Skeletal muscle tissue (tissue), 4 donors: ENCODE data around the gene UBL3. TPM values are rescaled to one million over a fixed set of nuclear protein-coding genes. Genes with fewer than 3 reads are reported as not detected.

Experiments
- H3K27ac ChIP-seq: one replicate; pipeline ENCODE4 v1.7.0; 2013; ENCODE audit warnings: mild to moderate bottlenecking, low read depth, low read length, inconsistent platforms
- H3K27me3 ChIP-seq, 3 donors: one replicate each; pipeline ENCODE4 v1.7.0; 2013; ENCODE audit warnings: low read length in 3 of 3; ENCODE audit not compliant: control insufficient read depth in 3 of 3, insufficient read depth in 3 of 3
- H3K36me3 ChIP-seq, 3 donors: one replicate each; pipeline ENCODE4 v1.7.0; 2013; ENCODE audit warnings: low read length in 3 of 3; ENCODE audit not compliant: control insufficient read depth in 3 of 3, insufficient read depth in 3 of 3
- H3K4me1 ChIP-seq, 3 donors: one replicate each; pipeline ENCODE4 v1.7.0; 2013; ENCODE audit warnings: low read length in 3 of 3, mild to moderate bottlenecking in 3 of 3; ENCODE audit not compliant: control insufficient read depth in 3 of 3, insufficient read depth in 3 of 3
- H3K4me3 ChIP-seq, 3 donors: one replicate each; pipeline ENCODE4 v1.7.0; 2013; ENCODE audit warnings: low read length in 3 of 3
- H3K9ac ChIP-seq, 3 donors: one replicate each; pipeline ENCODE4 v1.7.0; 2013; ENCODE audit warnings: low read length in 3 of 3, mild to moderate bottlenecking in 3 of 3, moderate library complexity in 2 of 3, low read depth in 1 of 3
- H3K9me3 ChIP-seq, 3 donors: one replicate each; pipeline ENCODE4 v1.7.0; 2013; ENCODE audit warnings: low read length in 3 of 3; ENCODE audit not compliant: control insufficient read depth in 3 of 3
- total RNA-seq: library from RNA; depleted of rRNA; stranded (reverse); fragments of >200 nt; gene quantifications from one replicate; pipeline ENCODE4 v1.2.3, GENCODE V29; 2014
- donor health status: Osteomylitis.

UBL3 gene
- total RNA-seq, 1 donor from 2014 or later, result 14.6 TPM

GRCh38 chr13:29817604-29818378 lies 32.6 kb downstream of the UBL3 start:
- peaks cover 11 to 18% (median 12%) of the 10 kb centered on the region in 3 donors for H3K4me1 ChIP-seq
- no peaks in the 10 kb centered on the region for H3K36me3 ChIP-seq
- peak overlapping the region in 2 of 3 donors; percentile 10 to 16 for H3K9ac ChIP-seq
- no peak overlapping the region for H3K27ac ChIP-seq
- H3K4me3 ChIP-seq, result peak overlapping the region in 1 of 3 donors; percentile 12
- H3K9me3 ChIP-seq, result no peaks in the 10 kb centered on the region
- H3K27me3 ChIP-seq, result no peaks in the 10 kb centered on the region

DNA sequence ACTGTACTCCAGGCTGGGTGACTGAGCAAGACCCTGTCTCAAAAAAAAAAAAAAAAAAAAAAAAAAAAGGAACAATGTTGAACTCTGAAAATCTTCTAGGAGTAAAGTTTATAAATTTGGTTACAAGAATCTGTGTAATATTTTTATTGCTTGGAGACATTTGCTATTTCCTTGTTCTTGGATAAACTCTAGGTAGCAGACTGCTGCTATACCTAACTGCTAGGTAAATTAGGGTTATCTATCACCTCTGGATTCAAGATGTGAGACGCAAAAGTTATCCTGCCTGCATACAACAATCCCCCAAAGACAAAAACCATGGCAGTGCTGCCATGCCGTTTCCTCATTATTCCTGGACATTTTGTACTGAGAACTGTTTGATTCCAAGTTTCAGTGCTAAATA lies 33.7 kb downstream of the UBL3 start:
- Histone ChIP-seq H3K4me1 (peaks cover 11 to 18% (median 12%) of the 10 kb centered on the region in 3 donors), H3K36me3 (no peaks in the 10 kb centered on the region), H3K27me3 (no peaks in the 10 kb centered on the region), H3K9ac (no peak overlapping the region), H3K9me3 (no peaks in the 10 kb centered on the region), H3K4me3 (no peak overlapping the region), H3K27ac (no peak overlapping the region)

DNA sequence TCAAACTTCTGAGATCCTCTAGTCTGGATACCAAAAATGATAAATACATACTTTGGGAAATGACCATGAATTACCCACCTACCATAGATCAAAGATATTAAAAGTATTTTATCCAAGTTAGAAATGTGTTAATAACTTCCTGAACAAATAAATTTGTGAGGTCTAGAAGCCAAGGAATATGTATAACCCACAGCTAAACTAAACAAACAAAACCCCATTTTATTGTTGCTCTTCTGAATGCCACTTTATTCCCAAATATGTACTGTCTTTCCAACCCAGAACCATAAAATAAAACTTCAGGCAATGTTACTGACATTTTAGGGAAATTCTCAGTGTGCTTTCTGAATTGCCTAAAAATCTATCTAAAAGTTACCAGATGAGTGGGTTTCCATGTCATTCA lies 35.1 kb downstream of the UBL3 start:
- H3K9me3 ChIP-seq, result no peaks in the 10 kb centered on the region
- H3K4me1 ChIP-seq, result peaks cover 15 to 31% (median 16%) of the 10 kb centered on the region in 3 donors
- no peak overlapping the region for H3K27ac ChIP-seq
- no peak overlapping the region for H3K4me3 ChIP-seq
- no peaks in the 10 kb centered on the region for H3K36me3 ChIP-seq
- no peaks in the 10 kb centered on the region for H3K27me3 ChIP-seq
- H3K9ac ChIP-seq, result no peak overlapping the region

DNA sequence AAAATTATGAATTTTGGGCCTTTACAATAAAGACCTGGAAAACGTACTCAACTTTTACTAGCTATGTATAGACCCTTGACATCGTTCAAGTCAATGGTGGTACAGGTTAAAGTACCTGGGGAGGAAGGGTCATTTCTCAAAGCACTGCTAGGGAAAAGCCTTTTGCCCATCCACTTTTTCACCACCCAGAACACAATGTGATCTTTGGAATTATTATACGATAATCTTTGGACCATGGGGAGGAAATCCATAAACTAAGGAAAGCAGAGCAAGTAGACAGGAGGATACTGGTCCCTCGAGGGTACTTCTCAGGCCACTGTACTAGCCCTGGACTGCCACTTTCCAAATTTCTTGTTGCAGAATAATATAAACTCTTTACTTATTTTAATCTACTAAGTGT lies 39.5 kb downstream of the UBL3 start:
- Histone ChIP-seq H3K27ac (no peak overlapping the region), H3K4me3 (peak overlapping the region in 1 of 3 donors; percentile 16), H3K9ac (no peak overlapping the region), H3K4me1 (peaks cover 4 to 18% (median 5%) of the 10 kb centered on the region in 3 donors), H3K27me3 (no peaks in the 10 kb centered on the region), H3K36me3 (no peaks in the 10 kb centered on the region), H3K9me3 (no peaks in the 10 kb centered on the region)

- H3K27ac ChIP-seq, result no peak overlapping the region
- H3K27me3 ChIP-seq, result no peaks in the 10 kb centered on the region
- peaks cover 4 to 18% (median 5%) of the 10 kb centered on the region in 3 donors for H3K4me1 ChIP-seq
- H3K9me3 ChIP-seq, result no peaks in the 10 kb centered on the region
- H3K4me3 ChIP-seq, result no peak overlapping the region
- H3K36me3 ChIP-seq, result no peaks in the 10 kb centered on the region
- H3K9ac ChIP-seq, result peak overlapping the region in 1 of 3 donors; percentile 40
These were observed 40.2 kb downstream of the UBL3 start for GRCh38 chr13:29810145-29810742.

- Histone ChIP-seq H3K27me3 (no peaks in the 10 kb centered on the region), H3K27ac (no peak overlapping the region), H3K4me1 (peaks cover 4 to 15% (median 5%) of the 10 kb centered on the region in 3 donors), H3K4me3 (no peak overlapping the region), H3K9ac (no peak overlapping the region), H3K36me3 (no peaks in the 10 kb centered on the region), H3K9me3 (no peaks in the 10 kb centered on the region)
These were observed 42.2 kb downstream of the UBL3 start for GRCh38 chr13:29808264-29808663.

GRCh38 chr13:29805994-29806979 lies 44.1 kb downstream of the UBL3 start:
- H3K4me1 ChIP-seq, result peaks cover 7 to 15% (median 9%) of the 10 kb centered on the region in 3 donors
- no peaks in the 10 kb centered on the region for H3K36me3 ChIP-seq
- no peak overlapping the region for H3K4me3 ChIP-seq
- H3K9ac ChIP-seq, result no peak overlapping the region
- H3K27me3 ChIP-seq, result no peaks in the 10 kb centered on the region
- H3K9me3 ChIP-seq, result no peaks in the 10 kb centered on the region
- H3K27ac ChIP-seq, result no peak overlapping the region

GRCh38 chr13:29803221-29803620 lies 47.2 kb downstream of the UBL3 start:
- Histone ChIP-seq H3K4me1 (peaks cover 6 to 8% (median 7%) of the 10 kb centered on the region in 3 donors), H3K9ac (no peak overlapping the region), H3K9me3 (no peaks in the 10 kb centered on the region), H3K4me3 (no peak overlapping the region), H3K36me3 (no peaks in the 10 kb centered on the region), H3K27ac (no peak overlapping the region), H3K27me3 (no peaks in the 10 kb centered on the region)

GRCh38 chr13:29802621-29803020 lies 47.8 kb downstream of the UBL3 start:
- H3K9me3 ChIP-seq, result no peaks in the 10 kb centered on the region
- H3K27ac ChIP-seq, result no peak overlapping the region
- no peaks in the 10 kb centered on the region for H3K36me3 ChIP-seq
- no peaks in the 10 kb centered on the region for H3K27me3 ChIP-seq
- H3K4me1 ChIP-seq, result peaks cover 6 to 8% (median 7%) of the 10 kb centered on the region in 3 donors
- H3K4me3 ChIP-seq, result no peak overlapping the region
- H3K9ac ChIP-seq, result no peak overlapping the region
